OCI-LY7 (cell line): ENCODE measurements around the gene TPK1. TPM values are rescaled to one million over a fixed set of nuclear protein-coding genes. Genes with fewer than 3 reads are reported as not detected.

ENCODE experiments used
- BruUV-seq: library from RNA; stranded (reverse); fragments of 400-500 nt; replicated peaks from 2 replicates; lab custom pipeline; 2021; lab: Mats Ljungman, UMichigan
- CTCF ChIA-PET: fragments of 300-600 bp; sonication (Branson Sonifier 250); formaldehyde crosslinking; loops from one replicate; lab custom pipeline; 2022; ENCODE audit warnings: antibody characterized with exemption; ENCODE audit not compliant: unreplicated experiment; lab: Charles Lee
- POLR2A ChIA-PET: fragments of 300-600 bp; sonication (Branson Sonifier 250); formaldehyde crosslinking; loops from one replicate; lab custom pipeline; 2022; ENCODE audit warnings: antibody characterized with exemption; lab: Charles Lee
- DNase-seq: peaks from one replicate; pipeline ENCODE4 v3.0.0-alpha.2; 2015; ENCODE audit warnings: low spot score
- H2AFZ ChIP-seq: fragments of 200-600 bp; sonication (generic), shearing (Covaris generic); 2 replicates; pipeline ENCODE4 v1.6.1; 2014; ENCODE audit warnings: mild to moderate bottlenecking, antibody characterized with exemption, low read length, moderate library complexity
- H3K27ac ChIP-seq: fragments of 200-600 bp; sonication (generic); 2 replicates; pipeline ENCODE4 v1.5.1; 2014; ENCODE audit warnings: mixed run types, low read depth, mild to moderate bottlenecking, moderate library complexity, low read length, inconsistent platforms; ENCODE audit not compliant: poor library complexity, severe bottlenecking
- H3K36me3 ChIP-seq: fragments of 200-600 bp; sonication (generic); 2 replicates; pipeline ENCODE4 v1.6.1; 2014; ENCODE audit warnings: mild to moderate bottlenecking, antibody characterized with exemption, low read length, moderate library complexity, mixed read lengths; ENCODE audit not compliant: insufficient read depth
- H3K4me1 ChIP-seq: fragments of 200-600 bp; sonication (generic); 2 replicates; pipeline ENCODE4 v1.5.1; 2014; ENCODE audit warnings: mild to moderate bottlenecking, low read length; ENCODE audit not compliant: insufficient read depth, poor library complexity, severe bottlenecking
- H3K4me2 ChIP-seq: fragments of 200-600 bp; sonication (generic); 2 replicates; pipeline ENCODE4 v1.6.1; 2014; ENCODE audit warnings: mild to moderate bottlenecking, low read length
- H3K4me3 ChIP-seq: fragments of 200-600 bp; sonication (generic); 2 replicates; pipeline ENCODE4 v1.5.1; 2014; ENCODE audit warnings: mild to moderate bottlenecking, low read depth, low read length; ENCODE audit not compliant: poor library complexity, severe bottlenecking
- H3K79me2 ChIP-seq: fragments of 200-600 bp; sonication (generic); 2 replicates; pipeline ENCODE4 v1.6.1; 2016; ENCODE audit warnings: low read depth, mild to moderate bottlenecking, low read length, moderate library complexity, mixed read lengths; ENCODE audit not compliant: insufficient read depth
- H3K9me2 ChIP-seq: fragments of 200-600 bp; sonication (generic); 2 replicates; pipeline ENCODE4 v1.6.1; 2016; ENCODE audit warnings: mild to moderate bottlenecking, low read length, mixed read lengths; ENCODE audit not compliant: insufficient read depth
- H3K9me3 ChIP-seq: fragments of 200-600 bp; sonication (generic); 2 replicates; pipeline ENCODE4 v1.6.1; 2014; ENCODE audit warnings: mild to moderate bottlenecking, mixed run types, low read length, mixed read lengths
- H4K20me1 ChIP-seq: fragments of 200-600 bp; sonication (generic); 2 replicates; pipeline ENCODE4 v1.6.1; 2014; ENCODE audit warnings: mild to moderate bottlenecking, antibody characterized with exemption, low read length, moderate library complexity, mixed read lengths; ENCODE audit not compliant: insufficient read depth
- CTCF ChIP-seq: fragments of 200-600 bp; sonication (generic); conservative IDR thresholded peaks from 2 replicates; pipeline ENCODE4 v1.5.1; 2014; ENCODE audit warnings: mild to moderate bottlenecking, antibody characterized with exemption, low read length, moderate library complexity, mixed read lengths
- EZH2phosphoT487 ChIP-seq: fragments of 200-600 bp; sonication (generic); IDR thresholded peaks from 2 replicates; pipeline ENCODE4 v1.6.1; 2018; ENCODE audit warnings: low read depth, borderline replicate concordance, mild to moderate bottlenecking, mixed run types, antibody characterized with exemption, low read length, moderate library complexity, mixed read lengths
- intact Hi-C: fragments of 100-400 bp; cut with micrococcal nuclease; formaldehyde crosslinking; loops from one replicate; pipeline ENCODE4 v1.10.0; 2022; ENCODE audit not compliant: unreplicated experiment
- total RNA-seq, 2 experiments: library from RNA; depleted of rRNA in 1 of 2; stranded (reverse); fragments of >200 nt in 1 of 2; shearing (Covaris generic) in 1 of 2; gene quantifications; 2 replicates each; pipeline ENCODE4 v1.2.3, GENCODE V29; 2014 to 2022

TPK1 gene
- total RNA-seq, 2 experiments from 2014 or later, result 6.7 to 12.5 TPM

GRCh38 chr7:144517749-144518148 is 318.1 kb downstream of the TPK1 start:
- intact Hi-C loops, result no loop called here
- CTCF ChIA-PET, result no interaction called here

DNA sequence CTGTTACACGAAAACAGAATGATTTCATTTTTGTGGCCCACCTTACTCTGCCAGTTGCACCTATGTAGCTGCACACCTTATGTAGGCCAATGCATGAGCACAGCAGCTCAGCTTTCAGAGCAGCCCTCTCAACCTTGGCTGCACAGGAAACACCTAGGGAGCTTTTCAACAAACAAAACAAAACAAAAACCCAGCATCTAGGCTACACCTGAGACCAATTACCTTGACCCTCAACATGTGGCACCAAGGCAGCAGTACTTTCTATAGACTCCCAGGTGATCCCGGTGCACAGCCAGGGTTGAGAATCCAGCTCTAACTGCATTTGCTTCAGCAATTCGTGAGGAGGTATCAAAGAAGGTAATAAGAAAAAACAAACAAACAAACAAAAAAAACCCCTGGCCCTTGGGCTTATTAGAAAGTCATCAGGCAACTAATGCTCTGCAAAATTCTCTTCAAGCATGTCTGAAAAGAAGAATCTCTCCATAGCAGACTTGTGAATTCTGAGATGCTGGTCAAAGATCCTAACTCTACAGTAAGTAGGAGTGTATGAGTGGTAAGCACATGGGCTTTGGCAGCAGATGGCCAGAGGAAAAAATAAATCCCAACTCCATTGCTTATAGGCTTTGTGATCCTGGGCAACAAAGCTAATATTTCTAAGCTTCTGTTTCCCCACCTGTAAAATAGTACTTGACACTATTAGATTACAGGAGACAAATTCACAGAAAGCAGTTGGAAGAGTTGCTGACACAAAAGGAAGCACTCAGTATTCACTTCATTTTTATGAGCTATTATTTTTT is 318.9 kb downstream of the TPK1 start:
- no peaks in the 10 kb centered on the region for H4K20me1 ChIP-seq
- H2AFZ ChIP-seq, result no peak overlapping the region
- TF ChIP-seq EZH2phosphoT487 (no peak), CTCF (no peak)
- H3K4me1 ChIP-seq, result no peaks in the 10 kb centered on the region
- H3K79me2 ChIP-seq, result no peaks in the 10 kb centered on the region
- H3K4me2 ChIP-seq, result no peak overlapping the region
- H3K27ac ChIP-seq, result no peak overlapping the region
- H3K4me3 ChIP-seq, result no peak overlapping the region
- no peaks in the 10 kb centered on the region for H3K36me3 ChIP-seq
- intact Hi-C loops, result no loop called here
- no peaks in the 10 kb centered on the region for H3K9me2 ChIP-seq
- ChIA-PET CTCF (no interaction called here), POLR2A (interaction anchor here (0.6 to 0.8 kb wide), 2 partner anchors 49 to 60 kb away, joined by 3 read pairs; no protein-coding TSS in a partner anchor)
- no TSS peak for BruUV-seq
- H3K9me3 ChIP-seq, result no peaks in the 10 kb centered on the region
- DNase-seq, result no peak

More at GRCh38 chr7:144517749-144518148, 318.1 kb downstream of the TPK1 start:
- Histone ChIP-seq H2AFZ (no peak overlapping the region), H3K4me3 (no peak overlapping the region), H3K9me3 (no peaks in the 10 kb centered on the region), H3K79me2 (no peaks in the 10 kb centered on the region), H4K20me1 (no peaks in the 10 kb centered on the region), H3K4me1 (no peaks in the 10 kb centered on the region), H3K4me2 (no peak overlapping the region), H3K9me2 (no peaks in the 10 kb centered on the region), H3K36me3 (no peaks in the 10 kb centered on the region), H3K27ac (no peak overlapping the region)
- POLR2A ChIA-PET, result no interaction called here
- BruUV-seq, result no TSS peak
- no peak for DNase-seq
- TF ChIP-seq EZH2phosphoT487 (no peak), CTCF (no peak)

DNA sequence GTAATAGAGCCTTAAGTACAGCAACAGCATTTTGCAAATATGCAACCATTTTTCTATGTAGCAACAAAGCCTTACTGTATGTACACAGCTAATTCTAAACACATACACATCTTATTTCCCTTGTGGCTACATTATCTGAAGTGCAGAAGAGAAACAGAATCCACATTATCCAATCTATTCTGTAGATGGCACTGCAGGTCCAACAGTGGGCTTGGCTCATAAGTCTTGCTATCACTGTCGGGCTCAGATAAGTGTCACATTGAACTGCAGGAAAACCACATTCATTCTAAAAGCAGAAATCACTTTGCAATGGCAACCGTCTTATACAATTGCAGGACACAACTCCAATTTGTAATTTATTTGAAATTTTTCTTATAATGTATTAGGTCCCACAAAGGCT is 322.5 kb downstream of the TPK1 start:
- CTCF ChIA-PET, result no interaction called here
- H3K4me3 ChIP-seq, result no peak overlapping the region

More for the DNA sequence above, 322.5 kb downstream of the TPK1 start:
- POLR2A ChIA-PET, result no interaction called here
- no peaks in the 10 kb centered on the region for H3K79me2 ChIP-seq
- no peak for TF ChIP-seq CTCF
- TF ChIP-seq EZH2phosphoT487, result no peak
- H3K36me3 ChIP-seq, result no peaks in the 10 kb centered on the region
- DNase-seq, result no peak
- no TSS peak for BruUV-seq
- no peak overlapping the region for H3K4me2 ChIP-seq
- intact Hi-C loops, result no loop called here
- H3K9me3 ChIP-seq, result no peaks in the 10 kb centered on the region
- H3K27ac ChIP-seq, result no peak overlapping the region
- H2AFZ ChIP-seq, result no peak overlapping the region
- H4K20me1 ChIP-seq, result no peaks in the 10 kb centered on the region
- H3K4me1 ChIP-seq, result no peaks in the 10 kb centered on the region
- H3K9me2 ChIP-seq, result no peaks in the 10 kb centered on the region
